Panc1 (cell line): ENCODE results near the gene CHURC1.
"Not testable (repeated sequence)": the region's sequence is repeated elsewhere in the genome, so short reads cannot be mapped to it uniquely, and the experiment has no call there.

Experiments used
- CTCF ChIP-seq: fragments of 450-650 bp; IDR thresholded peaks from 2 replicates; pipeline ENCODE4 v1.5.1; 2017; ENCODE audit warnings: mild to moderate bottlenecking
- POLR2AphosphoS5 ChIP-seq: IDR thresholded peaks from 2 replicates; pipeline ENCODE4 v1.6.1; 2012; ENCODE audit warnings: mild to moderate bottlenecking, low read depth, low read length, moderate library complexity
- REST ChIP-seq, 2 experiments: IDR thresholded peaks; 2 replicates each; pipeline ENCODE4 v1.6.1; 2011 to 2012; ENCODE audit warnings: low read depth in 2 of 2, control low read depth in 1 of 2, low read length in 1 of 2, mild to moderate bottlenecking in 1 of 2, moderate library complexity in 1 of 2; ENCODE audit not compliant: insufficient read depth in 1 of 2

GRCh38 chr14:64913477-64913876 lies 778 bp upstream of the CHURC1 start:
- TF ChIP-seq CTCF; REST (IDR thresholded peaks at IDR 0.05; ENCODE audit: insufficient read depth in 1 of 2, low read depth in 2 of 2, low read length in 1 of 2); POLR2AphosphoS5: not testable (repeated sequence)
